GM18858 (cell line): Measurements from ENCODE around the gene PSMB11.

Experiments used
- ATAC-seq: cut with Tn5 transposase; IDR thresholded peaks from one replicate; pipeline ENCODE4 v1.9.1; 2021; ENCODE audit not compliant: unreplicated experiment

The PSMB11 gene

GRCh38 chr14:23040100-23040499, 1.9 kb upstream of the PSMB11 start:
- no peak for ATAC-seq

- ATAC-seq, result no peak
Measured at GRCh38 chr14:23041729-23042128, 283 bp upstream of the PSMB11 start.

- ATAC-seq, result no peak
Measured at GRCh38 chr14:23043145-23043544, 1.1 kb downstream of the PSMB11 start.

- no peak for ATAC-seq
Measured at GRCh38 chr14:23043754-23044153, 1.7 kb downstream of the PSMB11 start.

- ATAC-seq, result no peak
Measured at GRCh38 chr14:23044840-23045239, 2.8 kb downstream of the PSMB11 start.

- ATAC-seq, result no peak
Measured at GRCh38 chr14:23045419-23046357, 3.7 kb downstream of the PSMB11 start.

- no peak for ATAC-seq
Measured at GRCh38 chr14:23047034-23047634, 5.1 kb downstream of the PSMB11 start.

- ATAC-seq, result no peak
Measured at GRCh38 chr14:23047751-23048693, 6.0 kb downstream of the PSMB11 start.

- no peak for ATAC-seq
Measured at GRCh38 chr14:23049011-23049410, 7.0 kb downstream of the PSMB11 start.

- ATAC-seq, result no peak
Measured at GRCh38 chr14:23051141-23052057, 9.4 kb downstream of the PSMB11 start.

GRCh38 chr14:23052182-23052623, 10.2 kb downstream of the PSMB11 start:
- no peak for ATAC-seq

- no peak for ATAC-seq
Measured at GRCh38 chr14:23052671-23053070, 10.7 kb downstream of the PSMB11 start.

- no peak for ATAC-seq
Measured at GRCh38 chr14:23053426-23053825, 11.4 kb downstream of the PSMB11 start.

GRCh38 chr14:23054000-23054811, 12.2 kb downstream of the PSMB11 start:
- no peak for ATAC-seq

GRCh38 chr14:23055147-23055550, 13.1 kb downstream of the PSMB11 start:
- ATAC-seq, result no peak

GRCh38 chr14:23055621-23056144, 13.7 kb downstream of the PSMB11 start:
- no peak for ATAC-seq

GRCh38 chr14:23056145-23056955, 14.3 kb downstream of the PSMB11 start:
- ATAC-seq, result no peak
